HepG2 (cell line): ENCODE measurements around the gene C2CD3. TPM values are rescaled to one million over a fixed set of nuclear protein-coding genes. Genes with fewer than 3 reads are reported as not detected.

Source experiments
- ATAC-seq: fragments of 200-7000 bp; cut with Tn5 transposase; 3 replicates; pipeline ENCODE4 v1.9.1; 2020; ENCODE audit warnings: mild to moderate bottlenecking, moderate library complexity
- BruUV-seq: library from RNA; stranded (reverse); fragments of 400-500 nt; replicated peaks from 2 replicates; lab custom pipeline; 2021; lab: Mats Ljungman, UMichigan
- CTCF ChIA-PET: fragments of 300-600 bp; formaldehyde crosslinking; extraction: SDS; loops from one replicate; lab custom pipeline; 2021; ENCODE audit warnings: low total read pairs, inconsistent platforms, low intra/inter-chr PET ratio; lab: Yijun Ruan, JAX
- POLR2A ChIA-PET: fragments of 350-600 bp; sonication (Branson Sonifier 250); formaldehyde crosslinking; loops from one replicate; lab custom pipeline; 2020; ENCODE audit warnings: antibody characterized with exemption, inconsistent platforms; lab: Yijun Ruan, JAX
- DNase-seq: peaks from one replicate; pipeline ENCODE4 v3.0.0-alpha.2; 2015; ENCODE audit warnings: low spot score
- FAIRE-seq: peaks from 3 replicates; lab custom pipeline; 2011; peaks lifted over from hg19 to GRCh38; lab: Jason Lieb, UNC
- H2AFZ ChIP-seq: one replicate; pipeline ENCODE4 v1.6.1; 2011; ENCODE audit warnings: low read length, inconsistent platforms
- H3K27ac ChIP-seq: fragments of 300-600 bp; 3 replicates; pipeline ENCODE4 v1.8.0; 2011; ENCODE audit warnings: mixed run types, mild to moderate bottlenecking, mixed read lengths, low read length, inconsistent platforms; ENCODE audit not compliant: insufficient read depth; ENCODE audit errors: extremely low read length
- H3K27me3 ChIP-seq, 2 experiments: fragments of 200-600 bp in 1 of 2; 2 replicates in 1 of 2; 3 replicates in 1 of 2; pipeline versions ENCODE4 v1.6.0 to v1.8.0; 2011; ENCODE audit warnings: low read length in 2 of 2, mild to moderate bottlenecking in 2 of 2, moderate library complexity in 2 of 2, inconsistent platforms in 1 of 2; ENCODE audit not compliant: insufficient read depth in 2 of 2, control insufficient read depth in 1 of 2
- H3K36me3 ChIP-seq, 2 experiments: fragments of 200-600 bp in 1 of 2; replicated peaks in 1 of 2; 2 replicates in 1 of 2; 3 replicates in 1 of 2; pipeline versions ENCODE4 v1.5.1 to v1.8.0; 2011; ENCODE audit warnings: low read length in 2 of 2, inconsistent platforms in 1 of 2; ENCODE audit not compliant: insufficient read depth in 2 of 2, control insufficient read depth in 1 of 2
- H3K4me1 ChIP-seq: 2 replicates; pipeline ENCODE4 v1.5.1; 2012; ENCODE audit warnings: low read length, inconsistent platforms; ENCODE audit not compliant: insufficient read depth
- H3K4me2 ChIP-seq: 2 replicates; pipeline ENCODE4 v1.6.0; 2011; ENCODE audit warnings: low read depth, low read length, inconsistent platforms
- H3K4me3 ChIP-seq, 3 experiments: fragments of 200-600 bp in 1 of 3; sonication (generic), shearing (Covaris generic) in 1 of 3; replicated peaks in 1 of 3; 2 replicates each; pipeline ENCODE4 v1.5.1; 2011 to 2016; ENCODE audit warnings: low read length in 3 of 3, inconsistent platforms in 2 of 3, low read depth in 2 of 3, mild to moderate bottlenecking in 2 of 3, control low read depth in 1 of 3, mixed read lengths in 1 of 3; ENCODE audit not compliant: insufficient read depth in 1 of 3
- H3K79me2 ChIP-seq: one replicate; pipeline ENCODE4 v1.6.1; 2011; ENCODE audit warnings: low read length, inconsistent platforms; ENCODE audit not compliant: insufficient read depth
- H3K9ac ChIP-seq: 2 replicates; pipeline ENCODE4 v1.6.0; 2011; ENCODE audit warnings: mild to moderate bottlenecking, low read depth, low read length, inconsistent platforms; ENCODE audit not compliant: insufficient read depth
- H3K9me3 ChIP-seq: 2 replicates; pipeline ENCODE4 v1.5.1; 2012; ENCODE audit warnings: mild to moderate bottlenecking, low read length
- H4K20me1 ChIP-seq: 2 replicates; pipeline ENCODE4 v1.6.0; 2011; ENCODE audit warnings: inconsistent platforms, mild to moderate bottlenecking, low read length, moderate library complexity; ENCODE audit not compliant: insufficient read depth
- CBX5 ChIP-seq: sonication (generic); formaldehyde crosslinking; IDR thresholded peaks from 2 replicates; pipeline ENCODE4 v1.4.0; 2020; ENCODE audit warnings: missing genetic modification reagents, borderline replicate concordance
- EHMT2 ChIP-seq: fragments of 200-600 bp; sonication (generic); IDR thresholded peaks from 2 replicates; pipeline ENCODE4 v1.7.0; 2017; ENCODE audit warnings: antibody characterized with exemption, low read depth, low read length, borderline replicate concordance
- IKZF4 ChIP-seq: sonication (generic); formaldehyde crosslinking; IDR thresholded peaks from 2 replicates; pipeline ENCODE4 v1.5.1; 2020; ENCODE audit warnings: borderline replicate concordance, mild to moderate bottlenecking, low read depth, missing genetic modification reagents; ENCODE audit errors: not compliant biosample characterization
- KAT8 ChIP-seq: IDR thresholded peaks from 2 replicates; pipeline ENCODE4 v1.6.1; 2016; ENCODE audit warnings: missing genetic modification reagents, missing compliant biosample characterization
- PHF21A ChIP-seq: sonication (generic); formaldehyde crosslinking; IDR thresholded peaks from 2 replicates; pipeline ENCODE4 v1.5.0; 2020; ENCODE audit warnings: mild to moderate bottlenecking, missing genetic modification reagents
- RFX3 ChIP-seq: IDR thresholded peaks from 2 replicates; pipeline ENCODE4 v1.6.1; 2016; ENCODE audit warnings: missing biosample characterization, missing genetic modification reagents
- TOE1 ChIP-seq: sonication (generic); formaldehyde crosslinking; IDR thresholded peaks from 2 replicates; pipeline ENCODE4 v1.4.0; 2020; ENCODE audit warnings: mild to moderate bottlenecking, missing genetic modification reagents
- ZFP41 ChIP-seq: sonication (generic); formaldehyde crosslinking; IDR thresholded peaks from 2 replicates; pipeline ENCODE4 v1.4.0; 2020; ENCODE audit warnings: mild to moderate bottlenecking, missing genetic modification reagents, borderline replicate concordance
- ZFP62 ChIP-seq: sonication (generic); formaldehyde crosslinking; IDR thresholded peaks from 2 replicates; pipeline ENCODE4 v1.4.0; 2020; ENCODE audit warnings: missing genetic modification reagents
- ZNF331 ChIP-seq: sonication (generic); formaldehyde crosslinking; IDR thresholded peaks from 2 replicates; pipeline ENCODE4 v1.4.0; 2020; ENCODE audit warnings: missing genetic modification reagents
- ZNF576 ChIP-seq: sonication (generic); formaldehyde crosslinking; IDR thresholded peaks from 2 replicates; pipeline ENCODE4 v1.4.0; 2020; ENCODE audit warnings: mild to moderate bottlenecking, missing genetic modification reagents
- ZNF691 ChIP-seq: sonication (generic); formaldehyde crosslinking; IDR thresholded peaks from 2 replicates; pipeline ENCODE4 v1.4.0; 2020; ENCODE audit warnings: missing genetic modification reagents, low read depth, mild to moderate bottlenecking, borderline replicate concordance
- ZNF841 ChIP-seq: sonication (generic); formaldehyde crosslinking; IDR thresholded peaks from 2 replicates; pipeline ENCODE4 v1.8.1; 2023; ENCODE audit warnings: missing genetic modification reagents, borderline replicate concordance
- WGBS: methylation state at CpG from one replicate; pipeline ENCODE4 v1.1.6; 2017; ENCODE audit warnings: low lambda C conversion rate; 5-methylcytosine and 5-hydroxymethylcytosine counted together
- in situ Hi-C: cut with HindIII; loops from 2 replicates; pipeline ENCODE4 v1.10.0; 2017; ENCODE audit warnings: low pct_unique_long_range_greater_than_20kb; ENCODE audit not compliant: extremely low pct_ligation_motif_present
- intact Hi-C: fragments of 100-400 bp; cut with micrococcal nuclease; formaldehyde crosslinking; loops from one replicate; pipeline ENCODE4 v1.10.0; 2022; ENCODE audit not compliant: unreplicated experiment
- polyA plus RNA-seq, 8 experiments: library from polyadenylated mRNA; depleted of rRNA in 3 of 8; stranded (reverse) in 7 of 8; unstranded in 1 of 8; fragments of >200 nt; fragmentation: Illumina TruSeq in 4 of 8; extraction: Trizol in 4 of 8; gene quantifications; 2 replicates each; pipeline versions ENCODE4 v1.2.1 to v1.2.3, GENCODE V29; 2011 to 2016; ENCODE audit warnings: low read depth in 4 of 8, missing spikeins in 1 of 8, mixed read lengths in 1 of 8; ENCODE audit not compliant: insufficient read depth in 1 of 8
- total RNA-seq, 5 experiments: library from RNA; depleted of rRNA; stranded (reverse); fragments of >200 nt; fragmentation: Illumina TruSeq; extraction: Trizol; gene quantifications; 2 replicates each; pipeline ENCODE4 v1.2.3, GENCODE V29; 2016; ENCODE audit warnings: low read depth in 1 of 5

The C2CD3 gene
- total and polyA plus RNA-seq, 2 of the 13 experiments (the other 11 are each of a cell fraction or from before 2014, with no cell fraction given): 5.5 to 6.4 TPM

- POLR2A ChIA-PET: no interaction called here
- BruUV-seq: no TSS peak
These were observed 98.5 kb downstream of the C2CD3 start for GRCh38 chr11:74072286-74072685.

More at GRCh38 chr11:74072286-74072685, 98.5 kb downstream of the C2CD3 start:
- Histone ChIP-seq H3K4me1 (peaks cover 14% of the 10 kb centered on the region), H3K27ac (no peak overlapping the region), H3K9me3 (no peaks in the 10 kb centered on the region), H3K27me3 (no peaks in the 10 kb centered on the region; a peak in 1 of 5 replicates), H3K79me2 (no peaks in the 10 kb centered on the region), H4K20me1 (no peaks in the 10 kb centered on the region), H3K4me2 (no peak overlapping the region), H3K36me3 (peaks cover 1 to 16% of the 10 kb centered on the region in 2 experiments; a peak in 4 of 5 replicates), H2AFZ (no peak overlapping the region), H3K4me3 (no peak overlapping the region), H3K9ac (no peak overlapping the region)
- in situ Hi-C loops (no loop called here), intact Hi-C loops (no loop called here)
- FAIRE-seq: no peak
- ATAC-seq: no peak
- WGBS: 82% methylated on average over 1 of the region's 1 CpG
- CTCF ChIA-PET: no interaction called here
- TF ChIP-seq KAT8 (no peak), ZFP41 (CRISPR knock-in tag) (no peak), PHF21A (CRISPR knock-in tag) (no peak), ZNF331 (CRISPR knock-in tag) (no peak), EHMT2 (no peak), RFX3 (no peak), ZFP62 (no peak), ZNF576 (CRISPR knock-in tag) (no peak), TOE1 (CRISPR knock-in tag) (no peak), ZNF691 (CRISPR knock-in tag) (no peak), ZNF841 (CRISPR knock-in tag) (no peak), IKZF4 (CRISPR knock-in tag) (no peak), CBX5 (no peak)
- DNase-seq: no peak
